T-helper 1 cell treated with Interleukin-12 subunit alpha and Interleukin-12 subunit beta and Interleukin-4 antibody, amounts not matched to agents 30 ng/mL and 1 ng/mL, for 36 hours (primary cell): ENCODE measurements around the gene ZNF697. TPM values are rescaled to one million over a fixed set of nuclear protein-coding genes. Genes with fewer than 3 reads are reported as not detected.
"Not testable (repeated sequence)": the region's sequence is repeated elsewhere in the genome, so short reads cannot be mapped to it uniquely, and the experiment has no call there.

Experiments
- intact Hi-C: fragments of 100-400 bp; cut with micrococcal nuclease; formaldehyde crosslinking; loops from one replicate; pipeline ENCODE4 v1.15.1; 2024
- total RNA-seq: library from RNA; stranded (reverse); gene quantifications from 2 replicates; pipeline ENCODE4 v1.2.3, GENCODE V29; 2022

The ZNF697 gene
- 0.69 and 0.73 TPM in 2 replicates for total RNA-seq

- intact Hi-C loops, result no loop called here
Observed at GRCh38 chr1:119647734-119648619, at the start of gene ZNF697. ZNF697 (minus strand) TSS chr1:119648266; CDS start chr1:119626100, 22,166 bp downstream.

- intact Hi-C loops, result no loop called here
Observed at GRCh38 chr1:119697598-119697997, 49.5 kb upstream of the ZNF697 start.

DNA sequence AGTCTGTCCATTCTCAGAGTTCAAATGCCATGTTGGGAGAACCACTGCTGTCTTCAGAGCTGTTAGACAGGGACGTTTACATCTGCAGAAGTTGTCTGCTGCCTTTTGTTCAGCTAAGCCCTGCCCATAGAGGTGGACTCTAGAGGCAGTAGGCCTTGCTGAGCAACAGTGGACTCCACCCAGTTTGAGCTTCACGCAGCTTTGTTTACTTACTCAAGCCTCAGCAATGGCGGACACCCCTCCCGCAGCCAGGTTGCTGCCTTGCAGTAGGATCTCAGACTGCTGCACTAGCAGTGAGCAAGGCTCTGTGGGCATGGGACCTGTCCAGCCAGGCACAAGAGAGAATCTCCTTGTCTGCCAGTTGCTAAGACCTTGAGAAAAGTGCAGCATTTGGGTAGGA, 48.8 kb upstream of the ZNF697 start:
- intact Hi-C loops, result not testable (repeated sequence)

DNA sequence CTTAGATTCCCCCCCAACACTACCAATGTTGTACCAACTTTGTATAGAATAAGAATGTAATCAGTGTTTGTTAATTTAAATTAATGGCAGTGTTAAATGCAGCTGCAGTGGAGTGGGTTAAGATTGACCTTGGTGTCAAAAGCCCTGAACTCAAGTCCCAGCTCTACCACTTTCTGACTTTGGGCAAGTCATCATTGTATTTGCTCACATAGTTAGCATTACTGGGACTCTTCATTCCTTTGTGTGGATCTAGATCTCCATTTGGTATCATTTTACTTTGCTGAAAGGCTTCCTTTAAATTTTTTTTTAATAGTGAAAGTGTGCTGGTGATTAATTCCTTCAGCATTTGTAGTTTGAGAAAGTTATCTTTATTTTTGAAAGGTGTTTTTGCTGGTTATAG, 41.4 kb upstream of the ZNF697 start:
- intact Hi-C loops, result no loop called here

DNA sequence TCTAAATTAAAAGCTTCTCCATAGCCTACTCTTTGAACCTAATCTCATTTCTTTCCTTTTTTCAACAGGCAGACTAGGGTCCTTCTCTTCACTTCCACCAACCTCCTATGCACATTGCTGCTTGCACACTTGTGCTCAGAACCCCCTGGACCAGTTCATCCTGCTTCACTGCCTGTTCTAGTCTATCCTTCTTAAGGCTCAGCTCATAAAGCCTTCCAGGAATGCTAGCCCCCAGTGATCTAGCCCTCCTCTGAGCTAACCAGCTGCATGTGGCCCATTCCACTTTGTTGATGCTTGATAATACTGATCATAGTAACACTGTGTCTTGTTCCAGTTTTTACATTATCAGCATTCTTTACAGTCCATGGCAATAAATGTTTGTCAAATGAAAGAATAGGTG, 40.7 kb upstream of the ZNF697 start:
- intact Hi-C loops, result no loop called here

- intact Hi-C loops, result no loop called here
Observed at GRCh38 chr1:119687434-119688079, 39.5 kb upstream of the ZNF697 start.

DNA sequence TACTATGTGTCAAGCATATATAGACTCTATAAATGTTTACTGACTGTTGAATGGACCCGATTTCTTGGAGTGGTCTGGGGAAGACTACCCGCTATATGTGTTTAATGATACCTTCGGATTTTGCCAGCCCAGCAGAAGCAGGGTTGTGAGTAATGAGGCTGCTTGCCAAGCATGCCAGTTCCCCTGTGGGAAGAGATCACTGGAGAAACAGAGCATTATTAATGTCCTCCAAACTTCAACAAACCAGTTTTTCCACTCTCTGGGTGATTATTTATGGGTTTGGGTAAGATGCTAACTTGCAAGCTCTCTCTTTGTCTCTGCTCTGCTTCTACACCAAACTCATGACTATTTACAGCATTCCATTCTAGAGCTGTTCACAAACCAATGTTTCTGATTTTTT, 38.6 kb upstream of the ZNF697 start:
- intact Hi-C loops, result no loop called here

GRCh38 chr1:119683893-119684292, 35.8 kb upstream of the ZNF697 start:
- intact Hi-C loops, result no loop called here

DNA sequence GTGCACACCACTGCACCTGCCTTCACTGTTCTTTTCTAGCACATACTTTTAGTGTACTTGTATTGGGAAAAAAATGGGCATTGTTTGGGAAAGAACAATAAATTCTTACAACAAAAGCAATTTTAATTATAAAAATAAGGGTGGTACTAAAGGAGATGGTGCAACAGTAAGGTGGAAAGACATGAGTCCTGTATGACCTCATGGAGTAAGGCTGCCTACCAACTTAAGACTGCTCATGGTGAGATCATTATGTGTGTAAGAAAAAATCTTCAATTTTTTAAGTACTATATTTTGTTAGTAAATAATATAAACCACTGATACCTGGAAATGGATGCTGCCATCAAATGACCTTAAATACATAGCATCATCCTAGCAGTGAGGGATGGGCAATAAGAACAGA, 34.1 kb upstream of the ZNF697 start:
- intact Hi-C loops, result no loop called here

GRCh38 chr1:119681560-119681959, 33.5 kb upstream of the ZNF697 start:
- intact Hi-C loops, result no loop called here

DNA sequence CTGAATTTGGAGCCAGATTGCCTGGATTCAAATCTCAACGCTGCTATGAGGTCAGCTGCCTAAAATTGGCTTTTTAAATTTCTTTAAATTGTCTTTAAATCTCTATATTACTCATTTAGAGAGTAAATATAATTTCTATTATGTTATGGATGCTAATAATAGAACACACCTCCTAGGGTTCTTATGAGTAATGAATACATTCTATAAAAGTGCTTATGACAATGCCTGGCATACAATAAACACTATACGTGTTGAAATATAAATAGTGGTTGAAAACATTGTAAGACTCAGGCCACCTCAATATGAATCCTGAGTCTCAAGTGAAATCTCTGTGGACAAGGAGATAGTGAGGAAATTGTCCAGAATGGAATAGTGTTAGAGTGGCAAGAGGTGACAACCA, 32.7 kb upstream of the ZNF697 start:
- intact Hi-C loops, result no loop called here

- intact Hi-C loops, result no loop called here
Observed at GRCh38 chr1:119680193-119680592, 32.1 kb upstream of the ZNF697 start.

- intact Hi-C loops, result no loop called here
Observed at GRCh38 chr1:119679223-119679622, 31.2 kb upstream of the ZNF697 start.

GRCh38 chr1:119676571-119677206, 28.6 kb upstream of the ZNF697 start:
- intact Hi-C loops, result no loop called here

DNA sequence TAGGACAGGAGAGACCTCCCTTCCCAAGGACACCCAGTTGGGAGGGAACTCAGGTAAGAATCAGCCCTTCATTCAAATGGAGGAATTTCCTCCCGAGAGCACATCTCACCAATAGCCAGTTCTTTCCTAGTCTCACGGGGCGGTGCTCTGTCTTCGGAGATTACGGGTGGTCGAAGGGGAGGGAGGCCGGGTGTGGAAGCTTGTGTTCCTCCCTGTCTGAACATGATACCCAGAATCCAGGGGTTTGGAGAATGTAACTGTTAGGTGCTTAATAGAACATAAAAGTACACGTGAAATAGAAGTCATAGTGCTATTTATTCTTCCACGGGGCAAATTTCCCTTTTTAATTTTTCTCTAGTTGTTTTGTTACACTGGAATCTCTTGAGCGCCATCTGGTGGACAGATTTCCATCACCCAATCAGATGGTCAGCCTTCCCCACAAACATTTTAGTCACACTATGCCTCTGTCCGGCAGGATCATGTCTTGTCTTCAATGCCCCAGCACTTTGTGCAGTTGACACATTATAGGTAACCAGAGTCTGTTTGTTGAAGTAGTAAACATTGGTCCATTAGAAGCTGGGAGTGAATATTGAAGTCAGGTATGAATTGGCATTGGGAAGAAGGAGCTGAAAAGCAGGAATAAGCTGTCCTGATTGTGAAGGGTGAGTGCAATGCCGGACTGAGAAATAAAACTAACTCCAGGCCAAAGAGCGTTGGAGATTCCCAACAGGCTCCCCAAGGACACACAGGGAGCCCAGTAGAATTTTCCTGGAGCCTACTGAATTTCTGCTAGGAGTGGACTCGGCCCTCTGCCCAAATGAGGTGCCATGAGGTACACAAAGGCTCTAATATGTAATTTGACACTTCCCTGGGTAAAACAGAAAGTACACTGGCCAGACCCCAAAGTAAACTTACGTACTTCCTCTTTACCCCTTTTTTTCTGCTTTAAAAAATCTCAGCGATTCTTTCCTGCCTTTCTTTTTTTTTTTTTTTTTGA, 27.6 kb upstream of the ZNF697 start:
- intact Hi-C loops, result loop anchor here (1.0 to 2.0 kb wide), 3 partner anchors 62 to 389 kb away; no protein-coding TSS in a partner anchor

GRCh38 chr1:119674835-119675289, 26.8 kb upstream of the ZNF697 start:
- intact Hi-C loops, result loop anchor here (1.0 to 2.0 kb wide), 3 partner anchors 62 to 388 kb away; no protein-coding TSS in a partner anchor

DNA sequence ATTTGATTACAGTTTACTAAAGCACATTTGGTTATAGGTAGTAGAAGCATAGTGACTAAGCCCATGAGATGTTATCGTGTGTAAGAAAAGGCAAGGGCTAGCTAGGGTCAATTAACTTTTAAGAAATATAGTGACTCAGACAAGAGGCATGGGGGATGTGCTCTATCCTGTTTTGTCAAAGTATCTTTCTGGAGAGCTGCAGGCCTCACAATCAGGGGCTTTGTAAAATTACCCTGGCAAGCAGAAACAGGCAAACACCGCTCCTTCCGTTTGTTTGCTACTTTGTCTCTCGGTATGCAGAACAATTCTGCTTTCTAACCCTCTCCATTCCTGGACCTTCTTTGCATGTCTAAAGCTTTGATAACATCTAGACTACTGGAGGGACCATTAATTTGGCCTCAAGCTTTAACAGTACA, 26.1 kb upstream of the ZNF697 start:
- intact Hi-C loops, result loop anchor here (2.0 kb wide), 1 partner anchor 387 kb away; no protein-coding TSS in a partner anchor

GRCh38 chr1:119673171-119673940, 25.3 kb upstream of the ZNF697 start:
- intact Hi-C loops, result no loop called here

DNA sequence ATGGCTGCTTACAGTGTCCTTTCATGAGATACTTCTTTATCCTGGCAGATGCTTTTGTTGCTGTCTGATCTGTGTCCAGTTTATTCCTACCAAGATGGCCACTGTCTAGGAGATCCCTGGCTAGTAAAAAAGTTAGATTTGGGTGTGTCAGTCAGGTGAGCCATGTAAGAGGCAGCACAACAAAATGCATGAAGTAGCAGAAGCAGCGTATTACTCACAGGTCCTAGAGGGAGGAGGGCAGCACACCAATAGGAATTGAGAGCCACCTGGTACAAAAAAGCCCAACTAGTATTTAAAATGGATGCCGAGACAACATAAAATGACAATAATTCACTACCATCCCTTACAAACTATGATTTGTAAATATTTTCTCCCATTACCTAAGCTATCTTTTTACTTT, 22.8 kb upstream of the ZNF697 start:
- intact Hi-C loops, result no loop called here

- intact Hi-C loops, result no loop called here
Observed at GRCh38 chr1:119667173-119667572, 19.1 kb upstream of the ZNF697 start.
